ENCODE data around the gene AVEN. TPM values are rescaled to one million over a fixed set of nuclear protein-coding genes. Genes with fewer than 3 reads are reported as not detected.

Gene AVEN
- total RNA-seq, 3 donors from 2014 or later: 13.5 to 18.4 (median 13.8) TPM

DNA sequence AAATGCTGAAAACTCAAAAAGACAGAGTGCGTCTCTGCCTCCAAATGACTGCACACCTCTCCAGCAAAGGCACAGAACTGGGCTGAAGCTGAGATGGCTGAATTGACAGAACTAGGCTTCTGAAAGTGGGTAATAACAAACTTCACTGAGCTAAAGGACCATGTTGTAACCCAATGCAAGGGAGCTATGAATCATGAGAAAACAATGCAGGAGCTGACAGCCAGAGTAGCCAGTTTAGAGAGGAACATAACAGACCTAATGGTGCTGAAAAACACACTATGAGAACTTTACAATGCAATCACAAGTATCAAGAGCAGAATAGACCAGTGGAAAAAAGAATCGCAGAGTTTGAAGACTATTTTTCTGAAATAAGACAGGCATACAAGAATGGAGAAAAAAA lies 10.1 kb upstream of the AVEN start:
- Histone ChIP-seq H3K27me3 (no peaks in the 10 kb centered on the region), H3K4me3 (no peak overlapping the region), H3K9me3 (peaks cover 6% of the 10 kb centered on the region in 2 donors), H3K36me3 (no peaks in the 10 kb centered on the region), H3K27ac (no peak overlapping the region), H3K4me1 (no peaks in the 10 kb centered on the region)
- intact Hi-C loops (cut with DNase I; ENCODE audit: low total_unique reads): no loop called here
- TF ChIP-seq POLR2AphosphoS5 (IDR thresholded peaks at IDR 0.05) (no peak), POLR2A (IDR thresholded peaks at IDR 0.05) (no peak), CTCF (IDR thresholded peaks at IDR 0.05) (no peak)
- no peak for DNase-seq (ENCODE audit: low spot score in 2 of 2)

DNA sequence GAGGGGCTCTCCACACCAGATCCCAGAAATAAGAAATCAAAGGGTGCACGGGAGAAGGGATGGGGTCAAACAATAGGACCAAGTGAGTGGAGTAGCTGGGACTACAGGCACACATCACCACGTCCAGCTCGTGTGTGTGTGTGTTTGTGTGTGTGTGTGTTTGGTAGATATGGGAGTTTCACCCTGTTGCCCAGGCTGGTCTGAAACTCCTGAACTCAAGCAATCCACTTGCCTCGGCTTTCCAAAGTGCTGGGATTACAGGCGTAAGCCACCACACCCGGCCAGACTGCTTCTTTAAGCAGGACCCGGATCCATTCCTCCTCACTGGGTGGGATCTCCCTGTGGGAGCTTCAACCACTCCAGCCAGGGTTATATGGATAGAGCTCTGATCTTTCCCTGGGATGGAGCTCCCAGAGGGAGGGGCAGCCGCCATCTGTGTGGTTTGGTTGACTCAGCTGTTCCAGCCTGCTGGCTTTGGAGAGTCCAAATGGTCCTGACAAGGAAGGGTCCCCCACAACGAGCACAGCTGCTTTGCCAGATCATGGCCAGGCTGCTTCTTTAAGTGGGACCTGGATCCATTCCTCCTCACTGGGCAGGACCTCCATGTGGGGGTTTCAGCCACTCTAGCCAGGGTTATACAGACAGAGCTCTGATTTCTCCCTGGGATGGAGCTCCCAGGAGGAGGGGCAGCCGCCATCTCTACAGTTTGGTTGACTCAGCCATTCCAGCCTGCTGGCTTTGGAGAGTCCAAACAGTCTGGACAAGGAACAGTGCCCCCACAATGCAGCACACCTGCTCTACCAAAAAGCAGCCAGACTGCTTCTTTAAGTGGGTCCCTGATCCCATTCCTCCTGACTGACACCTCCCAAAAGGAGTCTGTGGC lies 9.1 kb upstream of the AVEN start:
- no peaks in the 10 kb centered on the region for H3K36me3 ChIP-seq
- H3K27ac ChIP-seq: no peak overlapping the region
- no peak overlapping the region for H3K4me3 ChIP-seq
- H3K27me3 ChIP-seq: no peaks in the 10 kb centered on the region
- DNase-seq (ENCODE audit: low spot score in 2 of 2): no peak
- H3K9me3 ChIP-seq: peaks cover 6% of the 10 kb centered on the region in 2 donors
- no peaks in the 10 kb centered on the region for H3K4me1 ChIP-seq
- no peak for TF ChIP-seq POLR2A (IDR thresholded peaks at IDR 0.05)
- TF ChIP-seq CTCF (IDR thresholded peaks at IDR 0.05): no peak
- intact Hi-C loops (cut with DNase I; ENCODE audit: low total_unique reads): no loop called here

- Histone ChIP-seq H3K4me1 (no peaks in the 10 kb centered on the region), H3K4me3 (no peak overlapping the region), H3K36me3 (no peaks in the 10 kb centered on the region), H3K9me3 (peaks cover 6% of the 10 kb centered on the region in 2 donors), H3K27me3 (no peaks in the 10 kb centered on the region), H3K27ac (no peak overlapping the region)
- no peak for DNase-seq (ENCODE audit: low spot score in 2 of 2)
- TF ChIP-seq POLR2AphosphoS5 (IDR thresholded peaks at IDR 0.05) (no peak), CTCF (IDR thresholded peaks at IDR 0.05) (no peak), POLR2A (IDR thresholded peaks at IDR 0.05) (no peak)
- intact Hi-C loops (cut with DNase I; ENCODE audit: low total_unique reads): no loop called here
Measured at GRCh38 chr15:34046471-34047145, 7.6 kb upstream of the AVEN start.

GRCh38 chr15:34043813-34044212 lies 4.8 kb upstream of the AVEN start:
- H3K27me3 ChIP-seq: no peaks in the 10 kb centered on the region
- H3K27ac ChIP-seq: no peak overlapping the region
- no peaks in the 10 kb centered on the region for H3K36me3 ChIP-seq
- no peak for DNase-seq (ENCODE audit: low spot score in 2 of 2)
- H3K4me1 ChIP-seq: no peaks in the 10 kb centered on the region
- no peaks in the 10 kb centered on the region for H3K9me3 ChIP-seq
- intact Hi-C loops (cut with DNase I; ENCODE audit: low total_unique reads): no loop called here
- TF ChIP-seq POLR2AphosphoS5 (IDR thresholded peaks at IDR 0.05): no peak
- no peak for TF ChIP-seq POLR2A (IDR thresholded peaks at IDR 0.05)
- no peak for TF ChIP-seq CTCF (IDR thresholded peaks at IDR 0.05)
- H3K4me3 ChIP-seq: no peak overlapping the region

- no peaks in the 10 kb centered on the region for H3K9me3 ChIP-seq
- no peak overlapping the region for H3K4me3 ChIP-seq
- TF ChIP-seq POLR2AphosphoS5 (IDR thresholded peaks at IDR 0.05): no peak
- TF ChIP-seq POLR2A (IDR thresholded peaks at IDR 0.05): no peak
- TF ChIP-seq CTCF (IDR thresholded peaks at IDR 0.05): no peak
- intact Hi-C loops (cut with DNase I; ENCODE audit: low total_unique reads): no loop called here
- no peak for DNase-seq (ENCODE audit: low spot score in 2 of 2)
- H3K36me3 ChIP-seq: no peaks in the 10 kb centered on the region
- H3K27me3 ChIP-seq: no peaks in the 10 kb centered on the region
- H3K27ac ChIP-seq: no peak overlapping the region
- no peaks in the 10 kb centered on the region for H3K4me1 ChIP-seq
Measured at GRCh38 chr15:34043391-34043790, 4.4 kb upstream of the AVEN start.

Measured in breast epithelium (tissue), 4 donors.